Caco-2 (cell line): ENCODE results near the gene JARID2. TPM values are rescaled to one million over a fixed set of nuclear protein-coding genes. Genes with fewer than 3 reads are reported as not detected.

Source experiments
- BruUV-seq: library from RNA; stranded (reverse); fragments of 400-500 nt; replicated peaks from 2 replicates; lab custom pipeline; 2021; lab: Mats Ljungman, UMichigan
- CTCF ChIA-PET: fragments of 300-600 bp; sonication (Branson Sonifier 250); formaldehyde crosslinking; loops from one replicate; lab custom pipeline; 2022; ENCODE audit warnings: antibody characterized with exemption; lab: Charles Lee
- POLR2A ChIA-PET: fragments of 300-600 bp; sonication (Branson Sonifier 250); formaldehyde crosslinking; loops from one replicate; lab custom pipeline; 2022; ENCODE audit warnings: antibody characterized with exemption; lab: Charles Lee
- DNase-seq, 2 experiments: peaks; one replicate each; pipeline versions ENCODE4 v3.0.0 to v3.0.0-alpha.2; 2020 to 2022
- H3K27me3 ChIP-seq: replicated peaks from 2 replicates; pipeline ENCODE4 v1.6.0; 2011; ENCODE audit warnings: low read length; ENCODE audit not compliant: control insufficient read depth, insufficient read depth
- H3K36me3 ChIP-seq: 2 replicates; pipeline ENCODE4 v1.5.1; 2011; ENCODE audit warnings: low read length; ENCODE audit not compliant: control insufficient read depth, insufficient read depth
- H3K4me1 ChIP-seq: fragments of 250-450 bp; sonication (Bioruptor Pico); 2 replicates; pipeline ENCODE4 v1.5.1; 2020; ENCODE audit warnings: mild to moderate bottlenecking
- H3K4me3 ChIP-seq: 2 replicates; pipeline ENCODE4 v1.5.1; 2011; ENCODE audit warnings: low read depth, mild to moderate bottlenecking, control low read depth, low read length
- H3K9me3 ChIP-seq: fragments of 250-450 bp; sonication (Bioruptor Pico); 2 replicates; pipeline ENCODE4 v1.5.1; 2020; ENCODE audit warnings: mild to moderate bottlenecking, moderate library complexity
- H3K27ac Mint-ChIP-seq: one replicate; pipeline ENCODE4 v1.8.0; 2022; ENCODE audit warnings: mixed read lengths; ENCODE audit not compliant: unreplicated experiment
- H3K27me3 Mint-ChIP-seq: one replicate; pipeline ENCODE4 v1.8.0; 2022; ENCODE audit warnings: mixed read lengths; ENCODE audit not compliant: insufficient read depth, unreplicated experiment
- H3K36me3 Mint-ChIP-seq: one replicate; pipeline ENCODE4 v1.8.0; 2022; ENCODE audit warnings: mild to moderate bottlenecking, mixed read lengths; ENCODE audit not compliant: insufficient read depth, unreplicated experiment
- H3K4me1 Mint-ChIP-seq: one replicate; pipeline ENCODE4 v1.8.0; 2022; ENCODE audit warnings: low read depth, mixed read lengths; ENCODE audit not compliant: unreplicated experiment
- H3K4me3 Mint-ChIP-seq: one replicate; pipeline ENCODE4 v1.8.0; 2022; ENCODE audit warnings: mild to moderate bottlenecking, moderate library complexity, mixed read lengths; ENCODE audit not compliant: unreplicated experiment
- H3K9me3 Mint-ChIP-seq: one replicate; pipeline ENCODE4 v1.8.0; 2022; ENCODE audit warnings: mixed read lengths; ENCODE audit not compliant: unreplicated experiment
- CTCF ChIP-seq, 2 experiments: fragments of 200-600 bp in 1 of 2; IDR thresholded peaks; 1 replicate in 1 of 2; 2 replicates in 1 of 2; pipeline versions ENCODE4 v1.5.1 to v1.8.0; 2011 to 2022; ENCODE audit warnings: antibody characterized with exemption in 1 of 2, control low read depth in 1 of 2, inconsistent platforms in 1 of 2, low read depth in 1 of 2, low read length in 1 of 2, mild to moderate bottlenecking in 1 of 2, moderate library complexity in 1 of 2; ENCODE audit not compliant: insufficient read depth in 1 of 2, severe bottlenecking in 1 of 2, unreplicated experiment in 1 of 2
- intact Hi-C: fragments of 100-400 bp; cut with micrococcal nuclease; formaldehyde crosslinking; loops from one replicate; pipeline ENCODE4 v1.10.0; 2022; ENCODE audit not compliant: unreplicated experiment
- total RNA-seq: library from RNA; stranded (reverse); gene quantifications from 2 replicates; pipeline ENCODE4 v1.2.3, GENCODE V29; 2022

The JARID2 gene
- total RNA-seq, 1 experiment from 2014 or later = 18.3 TPM

DNA sequence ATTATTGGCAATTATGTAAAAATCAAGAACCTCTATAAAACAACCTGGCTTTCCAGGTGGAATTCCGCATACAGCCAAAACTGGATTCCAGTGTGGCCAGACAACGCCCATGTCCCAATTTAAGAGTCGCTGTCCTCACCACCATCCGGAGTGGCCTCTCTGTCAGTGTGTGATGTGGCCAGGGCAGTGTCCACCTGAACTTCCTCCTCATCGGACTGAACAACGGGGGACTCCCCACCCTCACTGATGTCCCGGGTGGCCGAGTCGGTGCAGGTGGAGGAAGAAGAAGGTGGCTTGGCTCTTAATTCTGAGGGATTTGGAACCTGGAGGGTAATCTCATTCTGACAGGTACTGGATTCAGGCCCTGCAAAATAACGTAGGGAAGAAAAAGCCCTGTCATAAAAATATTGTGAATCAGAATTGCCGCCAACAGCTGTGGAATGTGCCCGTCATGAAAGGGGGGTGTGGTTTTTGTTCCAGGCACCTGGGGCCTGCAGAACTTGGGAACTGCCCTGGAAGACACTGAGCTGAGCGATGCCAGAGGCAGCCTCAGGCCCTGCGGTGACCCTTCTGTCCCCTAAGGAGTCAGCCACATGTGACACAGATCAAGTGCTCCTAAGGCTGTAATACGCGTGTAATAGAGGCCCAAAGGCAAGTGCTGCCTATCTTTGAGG is 277.1 kb downstream of the JARID2 start:
- H3K4me1 ChIP-seq = no peaks in the 10 kb centered on the region
- no peak for DNase-seq
- H3K4me3 Mint-ChIP-seq = no peak overlapping the region
- H3K4me3 ChIP-seq = no peak overlapping the region
- H3K9me3 ChIP-seq = no peaks in the 10 kb centered on the region
- BruUV-seq = no TSS peak
- H3K9me3 Mint-ChIP-seq = peaks cover 30% of the 10 kb centered on the region
- peaks cover 12% of the 10 kb centered on the region for H3K4me1 Mint-ChIP-seq
- intact Hi-C loops = no loop called here
- H3K36me3 ChIP-seq = no peaks in the 10 kb centered on the region; the same call in 1 of the 2 replicates
- no peaks in the 10 kb centered on the region for H3K27me3 ChIP-seq
- ChIA-PET CTCF (no interaction called here), POLR2A (no interaction called here)
- H3K27me3 Mint-ChIP-seq = no peaks in the 10 kb centered on the region
- no peak overlapping the region for H3K27ac Mint-ChIP-seq
- peaks cover 90% of the 10 kb centered on the region for H3K36me3 Mint-ChIP-seq
- TF ChIP-seq CTCF (IDR thresholded peaks at IDR 0.05; ENCODE audit: insufficient read depth in 1 of 2, low read depth in 1 of 2, low read length in 1 of 2, severe bottlenecking in 1 of 2, unreplicated experiment in 1 of 2) = no peak

DNA sequence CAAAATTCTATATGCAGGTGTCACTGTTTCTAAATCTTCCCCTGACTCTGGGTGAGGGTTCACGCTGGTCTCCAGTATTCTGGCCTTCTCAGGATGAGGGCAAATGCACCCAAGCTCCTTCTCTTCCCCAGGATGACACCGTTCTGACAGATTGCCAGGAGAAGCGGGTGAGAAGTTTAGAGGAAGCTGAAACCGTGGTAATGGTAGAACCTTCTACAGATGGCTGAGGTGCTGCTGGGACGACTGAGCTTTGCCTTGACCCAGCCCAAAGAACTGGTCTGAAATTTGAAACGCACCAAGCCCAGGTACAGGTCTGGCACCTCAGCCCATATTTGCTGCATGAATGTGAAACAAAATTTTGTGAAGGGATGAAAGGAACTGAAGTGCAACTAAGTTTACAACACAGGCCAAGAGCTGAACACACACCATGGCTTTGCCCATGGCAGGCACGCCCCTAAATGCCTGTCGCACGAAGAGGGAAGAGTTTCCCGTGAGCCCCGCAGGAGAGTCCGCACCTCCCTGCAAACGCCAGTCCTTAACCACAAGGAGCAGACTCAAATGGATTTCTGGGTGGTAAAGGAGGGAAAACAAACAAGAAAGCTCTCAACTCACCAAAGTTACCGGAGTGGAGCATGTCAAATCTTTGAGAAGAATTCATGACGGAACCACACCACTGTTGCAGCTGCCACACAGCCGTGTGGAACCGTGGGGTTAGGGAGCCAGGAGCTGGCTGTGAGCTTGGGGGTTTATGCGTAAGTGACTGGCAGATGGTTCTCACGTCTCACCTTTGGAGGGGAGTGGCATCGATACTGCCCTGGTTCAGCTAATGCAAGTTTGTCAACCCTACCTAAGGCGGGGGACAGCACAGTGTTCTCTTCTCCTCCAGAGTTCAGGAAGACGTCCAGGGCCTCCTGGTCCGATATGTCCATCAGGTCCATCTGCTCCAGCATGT is 278.1 kb downstream of the JARID2 start:
- H3K4me3 Mint-ChIP-seq = no peak overlapping the region

More for the DNA sequence above, 278.1 kb downstream of the JARID2 start:
- no peak overlapping the region for H3K27ac Mint-ChIP-seq
- Histone ChIP-seq H3K9me3 (no peaks in the 10 kb centered on the region), H3K36me3 (no peaks in the 10 kb centered on the region; the same call in 1 of the 2 replicates), H3K27me3 (no peaks in the 10 kb centered on the region), H3K4me1 (no peaks in the 10 kb centered on the region), H3K4me3 (no peak overlapping the region)
- H3K9me3 Mint-ChIP-seq = peaks cover 31% of the 10 kb centered on the region
- no peak for DNase-seq
- no peak for TF ChIP-seq CTCF (IDR thresholded peaks at IDR 0.05; ENCODE audit: insufficient read depth in 1 of 2, low read depth in 1 of 2, low read length in 1 of 2, severe bottlenecking in 1 of 2, unreplicated experiment in 1 of 2)
- H3K27me3 Mint-ChIP-seq = no peaks in the 10 kb centered on the region
- CTCF ChIA-PET = no interaction called here
- POLR2A ChIA-PET = no interaction called here
- intact Hi-C loops = no loop called here
- peaks cover 12% of the 10 kb centered on the region for H3K4me1 Mint-ChIP-seq
- no TSS peak for BruUV-seq
- H3K36me3 Mint-ChIP-seq = peaks cover 89% of the 10 kb centered on the region
